ENCODE data around the gene CRNKL1.

CRNKL1 gene

DNA sequence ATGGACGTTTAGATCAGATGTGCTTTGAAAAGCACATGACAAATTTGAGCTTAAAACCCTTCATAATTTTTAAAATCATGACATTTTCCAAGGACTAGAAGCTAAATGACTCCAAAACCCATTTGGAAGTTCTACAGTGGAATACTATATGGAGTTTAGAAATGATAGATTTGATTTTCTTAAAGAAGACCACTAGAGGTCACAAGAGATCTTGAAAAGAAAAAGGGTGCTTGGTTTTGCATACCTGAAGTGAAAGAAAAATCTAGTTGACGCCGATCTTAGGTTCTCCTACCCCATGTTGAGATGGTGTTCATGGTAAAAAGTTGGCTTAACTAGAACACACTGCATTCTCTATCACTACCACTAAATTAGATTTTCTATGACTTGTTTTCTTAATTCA lies 31.5 kb upstream of the CRNKL1 start:
- no peak overlapping the region for H3K9ac ChIP-seq (ENCODE audit: low read length)
- peaks cover 12% of the 10 kb centered on the region for H3K27me3 ChIP-seq (replicated peaks; ENCODE audit: control insufficient read depth, insufficient read depth, low read length)
- H3K9me3 ChIP-seq (ENCODE audit: control insufficient read depth, low read length) = no peaks in the 10 kb centered on the region
- no peak overlapping the region for H3K4me3 ChIP-seq (ENCODE audit: low read length)
- peaks cover 10% of the 10 kb centered on the region for H3K4me1 ChIP-seq (ENCODE audit: control insufficient read depth, insufficient read depth, low read length)
- no peaks in the 10 kb centered on the region for H3K36me3 ChIP-seq (ENCODE audit: control insufficient read depth, insufficient read depth, low read length, severe bottlenecking)
- DNase-seq (ENCODE audit: low read depth) = peak; percentile 67

GRCh38 chr20:20079102-20079784 lies 27.0 kb upstream of the CRNKL1 start:
- DNase-seq (ENCODE audit: low read depth) = no peak
- Histone ChIP-seq H3K4me1 (ENCODE audit: control insufficient read depth, insufficient read depth, low read length) (peaks cover 2% of the 10 kb centered on the region), H3K36me3 (ENCODE audit: control insufficient read depth, insufficient read depth, low read length, severe bottlenecking) (no peaks in the 10 kb centered on the region), H3K4me3 (ENCODE audit: low read length) (no peak overlapping the region), H3K9me3 (ENCODE audit: control insufficient read depth, low read length) (no peaks in the 10 kb centered on the region), H3K27me3 (replicated peaks; ENCODE audit: control insufficient read depth, insufficient read depth, low read length) (peaks cover 12% of the 10 kb centered on the region), H3K9ac (ENCODE audit: low read length) (no peak overlapping the region)

DNA sequence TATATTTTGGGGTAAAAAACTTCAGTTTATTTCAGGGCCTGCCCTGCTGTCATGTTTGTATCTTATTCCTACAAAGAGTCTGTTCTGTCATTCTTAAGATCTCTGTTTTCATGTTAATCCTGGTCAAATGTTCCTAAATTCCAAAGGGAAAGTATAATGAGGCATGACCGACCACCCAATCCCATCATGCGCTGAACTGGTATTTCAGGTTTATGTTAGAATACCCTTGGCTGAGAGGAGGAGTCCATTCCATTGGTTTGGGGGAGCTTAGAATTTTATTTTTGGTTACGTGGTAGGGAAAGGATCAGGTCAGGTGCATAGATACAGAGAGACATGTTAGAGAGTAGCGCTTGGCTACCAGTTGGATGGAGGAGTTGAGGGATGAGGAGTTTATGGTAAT lies 25.8 kb upstream of the CRNKL1 start:
- Histone ChIP-seq H3K9ac (ENCODE audit: low read length) (no peak overlapping the region), H3K27me3 (replicated peaks; ENCODE audit: control insufficient read depth, insufficient read depth, low read length) (peaks cover 14% of the 10 kb centered on the region), H3K4me1 (ENCODE audit: control insufficient read depth, insufficient read depth, low read length) (peaks cover 2% of the 10 kb centered on the region), H3K4me3 (ENCODE audit: low read length) (no peak overlapping the region), H3K36me3 (ENCODE audit: control insufficient read depth, insufficient read depth, low read length, severe bottlenecking) (no peaks in the 10 kb centered on the region), H3K9me3 (ENCODE audit: control insufficient read depth, low read length) (no peaks in the 10 kb centered on the region)
- DNase-seq (ENCODE audit: low read depth) = no peak

- H3K27me3 ChIP-seq (replicated peaks; ENCODE audit: control insufficient read depth, insufficient read depth, low read length) = peaks cover 9% of the 10 kb centered on the region
- DNase-seq (ENCODE audit: low read depth) = peak; percentile 36
- H3K9me3 ChIP-seq (ENCODE audit: control insufficient read depth, low read length) = no peaks in the 10 kb centered on the region
- H3K4me3 ChIP-seq (ENCODE audit: low read length) = no peak overlapping the region
- no peaks in the 10 kb centered on the region for H3K36me3 ChIP-seq (ENCODE audit: control insufficient read depth, insufficient read depth, low read length, severe bottlenecking)
- H3K9ac ChIP-seq (ENCODE audit: low read length) = no peak overlapping the region
- peaks cover 2% of the 10 kb centered on the region for H3K4me1 ChIP-seq (ENCODE audit: control insufficient read depth, insufficient read depth, low read length)
These were observed 24.2 kb upstream of the CRNKL1 start for GRCh38 chr20:20076297-20077065.

GRCh38 chr20:20075032-20075431 lies 22.8 kb upstream of the CRNKL1 start:
- Histone ChIP-seq H3K27me3 (replicated peaks; ENCODE audit: control insufficient read depth, insufficient read depth, low read length) (peaks cover 4% of the 10 kb centered on the region), H3K9me3 (ENCODE audit: control insufficient read depth, low read length) (no peaks in the 10 kb centered on the region), H3K4me1 (ENCODE audit: control insufficient read depth, insufficient read depth, low read length) (peaks cover 2% of the 10 kb centered on the region), H3K36me3 (ENCODE audit: control insufficient read depth, insufficient read depth, low read length, severe bottlenecking) (no peaks in the 10 kb centered on the region), H3K4me3 (ENCODE audit: low read length) (no peak overlapping the region), H3K9ac (ENCODE audit: low read length) (no peak overlapping the region)
- no peak for DNase-seq (ENCODE audit: low read depth)

- no peak overlapping the region for H3K4me3 ChIP-seq (ENCODE audit: low read length)
- no peaks in the 10 kb centered on the region for H3K9me3 ChIP-seq (ENCODE audit: control insufficient read depth, low read length)
- H3K36me3 ChIP-seq (ENCODE audit: control insufficient read depth, insufficient read depth, low read length, severe bottlenecking) = no peaks in the 10 kb centered on the region
- peaks cover 2% of the 10 kb centered on the region for H3K4me1 ChIP-seq (ENCODE audit: control insufficient read depth, insufficient read depth, low read length)
- H3K27me3 ChIP-seq (replicated peaks; ENCODE audit: control insufficient read depth, insufficient read depth, low read length) = peaks cover 4% of the 10 kb centered on the region
- H3K9ac ChIP-seq (ENCODE audit: low read length) = no peak overlapping the region
- DNase-seq (ENCODE audit: low read depth) = no peak
These were observed 21.6 kb upstream of the CRNKL1 start for GRCh38 chr20:20073801-20074371.

- H3K36me3 ChIP-seq (ENCODE audit: control insufficient read depth, insufficient read depth, low read length, severe bottlenecking) = no peaks in the 10 kb centered on the region
- DNase-seq (ENCODE audit: low read depth) = no peak
- peaks cover 4% of the 10 kb centered on the region for H3K27me3 ChIP-seq (replicated peaks; ENCODE audit: control insufficient read depth, insufficient read depth, low read length)
- no peak overlapping the region for H3K4me3 ChIP-seq (ENCODE audit: low read length)
- H3K9ac ChIP-seq (ENCODE audit: low read length) = no peak overlapping the region
- H3K4me1 ChIP-seq (ENCODE audit: control insufficient read depth, insufficient read depth, low read length) = no peaks in the 10 kb centered on the region
- H3K9me3 ChIP-seq (ENCODE audit: control insufficient read depth, low read length) = no peaks in the 10 kb centered on the region
These were observed 18.8 kb upstream of the CRNKL1 start for GRCh38 chr20:20070871-20071726.

- no peaks in the 10 kb centered on the region for H3K4me1 ChIP-seq (ENCODE audit: control insufficient read depth, insufficient read depth, low read length)
- H3K9me3 ChIP-seq (ENCODE audit: control insufficient read depth, low read length) = no peaks in the 10 kb centered on the region
- DNase-seq (ENCODE audit: low read depth) = no peak
- H3K9ac ChIP-seq (ENCODE audit: low read length) = no peak overlapping the region
- no peaks in the 10 kb centered on the region for H3K36me3 ChIP-seq (ENCODE audit: control insufficient read depth, insufficient read depth, low read length, severe bottlenecking)
- no peaks in the 10 kb centered on the region for H3K27me3 ChIP-seq (replicated peaks; ENCODE audit: control insufficient read depth, insufficient read depth, low read length)
- no peak overlapping the region for H3K4me3 ChIP-seq (ENCODE audit: low read length)
These were observed 13.1 kb upstream of the CRNKL1 start for GRCh38 chr20:20065361-20065760.

DNA sequence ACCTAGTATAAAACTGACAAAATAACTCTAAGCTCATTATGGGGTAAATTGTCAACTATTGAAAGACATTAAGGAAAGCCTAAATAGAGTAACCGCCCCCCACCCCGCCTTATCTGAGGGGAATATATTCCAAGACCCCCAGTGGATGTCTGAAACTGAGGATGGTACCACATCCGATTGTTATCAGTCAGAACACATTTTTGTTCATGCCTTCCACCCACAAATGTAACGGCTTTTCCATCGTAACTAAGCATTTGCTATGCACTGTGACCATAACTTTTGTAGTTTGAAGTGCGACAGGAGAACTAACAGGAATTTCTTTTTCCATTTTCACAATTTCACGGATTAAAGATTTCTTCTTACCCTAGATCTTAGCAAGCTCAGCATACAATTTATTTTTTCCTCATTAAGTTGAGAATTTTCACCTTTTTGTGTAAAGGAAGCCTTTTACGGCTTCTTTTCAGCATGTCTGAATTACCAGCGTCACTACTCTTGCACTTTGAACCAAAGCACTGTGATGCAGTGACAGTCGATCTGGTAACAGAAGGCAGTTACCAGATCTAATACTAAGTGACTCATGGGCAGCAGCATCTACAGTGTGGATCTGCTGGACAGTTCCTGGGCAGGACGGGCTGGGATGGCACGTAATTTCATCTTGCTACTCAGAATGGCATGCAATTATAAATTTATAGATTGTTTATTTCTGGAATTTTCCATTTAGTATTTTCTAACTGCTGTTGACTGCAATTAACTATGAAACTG lies 11.9 kb upstream of the CRNKL1 start:
- Histone ChIP-seq H3K27me3 (replicated peaks; ENCODE audit: control insufficient read depth, insufficient read depth, low read length) (no peaks in the 10 kb centered on the region), H3K4me3 (ENCODE audit: low read length) (no peak overlapping the region), H3K36me3 (ENCODE audit: control insufficient read depth, insufficient read depth, low read length, severe bottlenecking) (no peaks in the 10 kb centered on the region), H3K9ac (ENCODE audit: low read length) (no peak overlapping the region), H3K9me3 (ENCODE audit: control insufficient read depth, low read length) (no peaks in the 10 kb centered on the region), H3K4me1 (ENCODE audit: control insufficient read depth, insufficient read depth, low read length) (no peaks in the 10 kb centered on the region)
- peak; percentile 3 for DNase-seq (ENCODE audit: low read depth)

DNA sequence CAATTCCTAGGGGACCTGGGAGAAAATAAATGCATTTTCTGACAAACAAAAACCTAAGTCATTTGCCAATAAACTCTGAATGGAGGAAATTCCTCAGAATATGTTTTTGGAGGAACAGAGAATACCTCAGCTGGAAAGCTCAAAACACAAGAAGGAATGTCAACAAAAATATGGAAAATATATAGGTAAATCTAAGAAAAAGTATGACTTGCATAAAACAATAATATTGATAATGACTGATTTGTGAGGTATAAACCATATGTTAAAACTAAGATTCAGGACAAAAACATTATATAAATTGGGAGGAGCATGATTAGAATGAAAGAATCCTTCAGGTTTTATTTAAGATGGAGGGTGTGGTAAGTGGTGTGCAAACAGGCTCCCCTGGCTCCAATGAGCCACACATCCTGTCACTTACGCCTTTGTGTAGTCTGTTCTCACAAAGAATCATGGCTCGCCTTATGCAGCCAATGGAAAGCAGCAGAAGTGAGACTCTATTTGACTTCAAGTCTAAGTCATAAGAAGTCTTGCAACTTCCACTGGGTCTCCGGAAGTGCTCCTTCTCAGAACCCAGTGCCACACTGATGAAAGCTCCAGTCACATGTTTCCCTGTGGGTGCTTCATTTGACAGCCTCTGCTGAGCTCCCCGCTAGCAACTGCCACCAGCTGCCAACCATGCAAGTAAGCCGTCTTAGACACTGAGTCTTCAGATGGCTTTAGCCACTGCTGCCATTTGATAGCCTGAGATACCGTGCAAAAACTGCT lies 8.2 kb upstream of the CRNKL1 start:
- no peak overlapping the region for H3K4me3 ChIP-seq (ENCODE audit: low read length)
- no peak overlapping the region for H3K9ac ChIP-seq (ENCODE audit: low read length)
- no peaks in the 10 kb centered on the region for H3K27me3 ChIP-seq (replicated peaks; ENCODE audit: control insufficient read depth, insufficient read depth, low read length)
- H3K36me3 ChIP-seq (ENCODE audit: control insufficient read depth, insufficient read depth, low read length, severe bottlenecking) = no peaks in the 10 kb centered on the region
- no peak for DNase-seq (ENCODE audit: low read depth)
- no peaks in the 10 kb centered on the region for H3K4me1 ChIP-seq (ENCODE audit: control insufficient read depth, insufficient read depth, low read length)
- no peaks in the 10 kb centered on the region for H3K9me3 ChIP-seq (ENCODE audit: control insufficient read depth, low read length)
